ENCODE measurements around the gene LIMS2.

LIMS2 gene

GRCh38 chr2:127656569-127657231 is 18.6 kb downstream of the LIMS2 start:
- no peak for DNase-seq

- DNase-seq, result no peak
Measured at GRCh38 chr2:127655209-127656073, 19.9 kb downstream of the LIMS2 start.

DNA sequence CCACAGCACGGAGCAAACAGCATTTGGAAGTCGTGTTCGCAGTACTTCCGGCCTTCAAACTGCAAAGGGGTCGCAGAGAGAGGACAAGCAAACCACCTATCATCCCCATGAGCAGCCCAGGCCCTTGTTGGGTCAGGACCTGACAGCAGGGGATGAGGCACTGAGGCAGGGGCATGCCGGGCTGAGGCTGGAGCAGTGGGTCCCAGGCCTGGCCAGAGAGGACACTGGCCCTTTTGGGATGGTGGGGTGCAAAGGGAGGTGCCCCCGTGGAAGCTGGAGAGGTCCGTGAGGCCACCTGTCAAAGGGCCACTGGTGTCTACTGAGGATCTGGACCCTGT is 20.5 kb downstream of the LIMS2 start:
- DNase-seq, result no peak

DNA sequence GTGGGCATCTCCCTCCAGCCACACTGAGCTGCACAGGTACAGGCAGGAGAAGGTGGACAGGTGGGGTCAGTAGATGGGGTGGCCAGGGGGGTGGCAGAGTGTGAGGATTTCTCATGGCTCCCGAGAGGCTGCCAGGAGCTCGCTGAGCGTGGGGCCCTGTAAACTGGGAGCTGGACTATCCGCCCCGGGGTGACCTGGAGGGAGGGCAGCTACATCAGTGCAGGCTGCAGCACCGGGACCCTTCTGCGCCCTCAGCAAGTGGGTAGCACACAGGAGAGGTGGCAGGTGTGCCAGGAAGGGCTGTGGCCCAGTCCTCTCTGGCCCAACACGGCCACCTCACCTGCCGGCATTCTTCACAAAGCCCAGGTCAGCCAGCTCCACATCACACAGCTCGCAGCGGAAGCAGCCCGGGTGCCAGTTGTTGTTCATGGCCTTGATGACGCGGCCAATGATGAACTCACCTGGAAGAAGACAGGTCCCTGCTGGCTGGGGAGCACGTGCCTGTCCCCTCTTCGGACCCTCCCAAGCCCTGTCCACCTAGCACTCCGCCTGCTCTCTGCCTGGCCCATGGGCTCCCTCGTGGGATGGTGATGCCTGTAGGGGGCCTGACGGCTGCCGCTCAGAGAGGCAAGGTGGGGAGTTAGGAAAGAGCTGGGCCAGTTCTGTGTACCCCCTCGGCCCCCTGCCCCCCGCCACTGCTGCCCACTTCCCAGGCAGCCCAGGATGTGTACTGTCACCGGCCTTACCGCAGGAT is 21.1 kb downstream of the LIMS2 start:
- no peak for DNase-seq

DNA sequence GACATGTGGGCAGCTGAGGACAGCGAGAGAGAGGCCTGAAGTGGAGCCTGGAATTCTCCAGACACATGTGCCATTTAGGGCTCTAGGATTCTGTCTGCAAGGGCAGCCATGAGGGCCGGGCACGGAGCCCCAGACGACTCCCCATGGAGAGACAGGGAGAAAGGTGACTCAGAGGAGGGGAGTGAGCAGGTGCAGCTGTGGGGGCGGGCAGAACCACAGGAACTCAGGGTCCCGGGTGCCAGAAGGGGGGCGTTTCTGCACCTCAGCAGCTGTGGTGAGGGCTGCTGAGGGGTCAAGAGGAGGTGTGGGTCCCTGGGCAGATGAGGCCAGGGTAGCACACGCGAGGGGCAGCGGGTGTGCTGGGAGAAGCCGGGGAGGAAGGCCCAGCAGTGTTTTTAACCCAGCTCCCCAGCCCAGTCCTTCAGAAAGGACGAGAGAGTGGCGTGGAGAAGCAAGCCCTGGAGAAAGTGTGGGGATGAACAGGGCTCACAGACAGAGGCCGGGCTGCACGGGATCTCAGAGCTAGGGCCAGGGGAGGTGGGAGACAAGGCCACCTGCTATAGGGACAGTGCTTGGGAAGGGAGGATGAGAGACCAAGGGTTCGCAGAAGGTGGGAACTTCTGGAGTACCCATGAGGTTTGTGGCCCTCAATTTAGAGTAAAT is 21.8 kb downstream of the LIMS2 start:
- no peak for DNase-seq

GRCh38 chr2:127652786-127653357 is 22.5 kb downstream of the LIMS2 start:
- DNase-seq, result no peak

DNA sequence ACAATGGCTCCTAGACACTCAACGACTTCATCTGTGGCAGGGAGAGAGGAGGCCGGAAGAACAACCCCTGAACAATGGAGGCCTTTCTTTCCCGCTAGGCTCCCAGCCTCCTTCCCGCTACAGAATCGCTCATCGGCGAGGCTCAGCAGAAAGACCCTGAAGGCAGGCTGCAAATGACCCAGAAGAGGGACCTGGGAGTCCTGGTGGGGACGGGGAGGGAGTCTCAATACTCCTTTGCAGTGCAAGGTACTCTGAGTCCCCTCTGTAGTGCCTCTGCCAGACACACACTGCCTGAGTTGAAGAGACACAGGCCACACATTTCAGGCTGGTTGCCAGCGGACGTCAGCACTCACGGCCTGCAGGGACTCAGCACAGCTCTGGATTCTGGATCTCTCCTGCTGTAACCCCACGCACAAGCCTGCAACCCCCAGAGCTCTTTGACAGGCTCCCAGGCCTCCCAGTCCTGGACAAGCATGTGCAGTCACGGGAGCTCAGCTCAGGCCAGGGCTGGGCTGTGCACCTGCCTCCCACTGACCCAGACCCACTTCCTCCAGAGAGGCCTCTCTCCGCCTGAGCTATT is 23.3 kb downstream of the LIMS2 start:
- DNase-seq, result no peak

DNA sequence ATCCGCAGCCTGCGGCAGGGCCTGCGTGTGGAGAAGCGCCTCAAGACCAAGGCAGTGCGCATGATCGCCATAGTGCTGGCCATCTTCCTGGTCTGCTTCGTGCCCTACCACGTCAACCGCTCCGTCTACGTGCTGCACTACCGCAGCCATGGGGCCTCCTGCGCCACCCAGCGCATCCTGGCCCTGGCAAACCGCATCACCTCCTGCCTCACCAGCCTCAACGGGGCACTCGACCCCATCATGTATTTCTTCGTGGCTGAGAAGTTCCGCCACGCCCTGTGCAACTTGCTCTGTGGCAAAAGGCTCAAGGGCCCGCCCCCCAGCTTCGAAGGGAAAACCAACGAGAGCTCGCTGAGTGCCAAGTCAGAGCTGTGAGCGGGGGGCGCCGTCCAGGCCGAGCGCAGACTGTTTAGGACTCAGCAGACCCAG is 23.9 kb downstream of the LIMS2 start:
- no peak for DNase-seq

DNA sequence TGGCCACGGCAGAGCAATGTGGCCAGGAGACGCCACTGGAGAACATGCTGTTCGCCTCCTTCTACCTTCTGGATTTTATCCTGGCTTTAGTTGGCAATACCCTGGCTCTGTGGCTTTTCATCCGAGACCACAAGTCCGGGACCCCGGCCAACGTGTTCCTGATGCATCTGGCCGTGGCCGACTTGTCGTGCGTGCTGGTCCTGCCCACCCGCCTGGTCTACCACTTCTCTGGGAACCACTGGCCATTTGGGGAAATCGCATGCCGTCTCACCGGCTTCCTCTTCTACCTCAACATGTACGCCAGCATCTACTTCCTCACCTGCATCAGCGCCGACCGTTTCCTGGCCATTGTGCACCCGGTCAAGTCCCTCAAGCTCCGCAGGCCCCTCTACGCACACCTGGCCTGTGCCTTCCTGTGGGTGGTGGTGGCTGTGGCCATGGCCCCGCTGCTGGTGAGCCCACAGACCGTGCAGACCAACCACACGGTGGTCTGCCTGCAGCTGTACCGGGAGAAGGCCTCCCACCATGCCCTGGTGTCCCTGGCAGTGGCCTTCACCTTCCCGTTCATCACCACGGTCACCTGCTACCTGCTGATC is 24.4 kb downstream of the LIMS2 start:
- DNase-seq, result no peak

GRCh38 chr2:127650041-127650784 is 25.1 kb downstream of the LIMS2 start:
- DNase-seq, result no peak

DNA sequence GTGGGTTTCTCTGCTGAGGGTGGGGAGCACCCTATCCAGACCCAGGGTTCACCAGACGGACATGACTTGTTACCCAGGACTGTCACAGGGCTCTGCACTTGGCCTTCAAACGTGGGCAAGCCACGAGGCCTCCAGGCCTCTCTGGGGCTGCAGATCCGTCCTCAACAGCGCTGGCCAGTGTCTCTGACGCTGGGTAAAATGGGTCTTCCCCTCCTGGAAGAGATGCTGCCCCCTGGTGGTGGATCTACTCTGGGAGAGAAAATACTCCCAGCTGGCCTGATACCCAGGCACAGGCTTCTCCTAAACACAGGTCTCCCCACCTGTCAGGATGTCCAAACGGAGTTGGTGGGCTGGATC is 25.7 kb downstream of the LIMS2 start:
- DNase-seq, result peak; percentile 90

- DNase-seq, result no peak
Measured at GRCh38 chr2:127649100-127649611, 26.2 kb downstream of the LIMS2 start.

- DNase-seq, result no peak
Measured at GRCh38 chr2:127648321-127648720, 27.0 kb downstream of the LIMS2 start.

- no peak for DNase-seq
Measured at GRCh38 chr2:127647242-127648190, 27.8 kb downstream of the LIMS2 start.

DNA sequence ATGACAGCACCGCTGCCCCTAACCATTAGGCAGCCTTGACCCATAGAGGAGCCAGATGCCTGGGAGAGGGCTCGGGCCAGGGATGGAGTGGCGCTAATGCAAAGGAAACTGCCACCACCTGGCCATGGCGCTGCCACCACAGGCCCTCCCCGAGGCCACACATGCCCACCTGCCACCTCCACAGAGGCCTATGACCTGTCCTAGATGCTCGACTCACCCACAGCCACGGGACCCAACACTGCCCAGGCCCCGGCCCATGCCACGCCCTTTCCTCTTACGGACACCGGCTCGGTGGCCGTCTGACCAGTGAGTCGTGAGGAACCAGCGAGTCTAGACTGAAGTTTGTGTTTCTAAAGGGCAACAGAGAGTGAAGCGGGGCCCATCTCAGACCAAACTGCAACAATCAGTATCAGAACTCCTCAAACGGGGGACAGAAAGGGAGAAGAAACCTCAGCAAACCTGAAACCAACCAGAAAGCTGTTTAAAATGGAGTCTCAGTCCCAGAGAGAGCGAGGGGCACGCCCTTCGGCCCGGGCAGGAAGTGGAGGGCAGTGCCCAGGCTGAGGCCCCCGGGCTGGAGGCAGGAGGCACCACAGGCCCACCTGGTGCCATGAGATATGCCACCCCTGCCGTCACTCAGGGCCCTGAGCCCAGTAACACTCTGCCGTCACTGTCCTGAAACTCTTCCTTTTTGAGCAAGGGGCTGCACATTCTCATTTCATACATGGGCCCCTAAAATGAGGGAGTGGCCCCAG is 28.7 kb downstream of the LIMS2 start:
- DNase-seq, result no peak

DNA sequence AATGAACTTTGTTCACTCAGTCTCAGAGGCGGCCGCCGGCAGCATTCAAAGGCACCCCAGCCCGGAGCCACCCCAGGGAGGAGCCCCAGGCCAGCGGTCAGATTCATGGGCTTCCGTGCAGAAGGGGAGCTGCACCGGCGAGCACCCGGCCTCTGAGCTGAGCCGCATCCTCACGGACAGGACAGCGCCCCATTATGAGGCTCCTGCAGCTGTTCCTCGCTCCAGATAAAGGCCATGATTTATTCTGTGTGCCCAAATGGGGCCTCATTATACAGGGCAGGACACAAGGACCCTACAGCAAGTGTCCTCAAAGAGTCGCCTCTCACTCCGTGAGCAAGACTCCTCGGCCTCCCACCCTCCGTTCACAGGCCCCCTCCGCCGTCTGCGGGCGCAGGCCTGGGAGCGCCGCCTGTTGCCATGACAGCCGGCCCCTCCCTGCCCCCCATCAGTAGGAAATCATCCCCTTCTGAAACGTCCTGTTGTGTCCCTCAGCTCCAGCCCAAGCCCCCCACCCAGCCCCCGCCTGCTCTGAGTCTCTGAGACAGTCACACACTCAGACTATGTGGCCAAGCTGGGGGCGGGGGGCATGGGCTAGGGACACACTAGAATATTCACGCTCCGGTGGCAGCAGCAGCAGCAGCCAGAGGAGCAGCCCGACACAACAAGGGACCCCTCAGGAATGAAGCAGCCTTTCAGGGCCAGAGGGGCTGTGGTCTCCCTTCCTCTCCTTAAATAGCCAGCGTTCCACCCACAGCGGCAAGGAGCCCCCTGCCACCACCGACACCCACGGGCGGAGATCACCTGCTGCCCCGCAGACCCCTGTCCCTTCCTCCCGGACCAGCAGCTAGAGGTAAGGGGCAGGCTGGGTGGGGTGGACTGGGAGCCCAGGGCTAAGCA is 29.7 kb downstream of the LIMS2 start, which contains the start of gene GPR17:
GPR17 (plus strand) TSS at position 759 of the 897 bp plus-strand sequence. CDS start 4,583 bp downstream, outside the sequence.
- DNase-seq, result no peak

- no peak for DNase-seq
Measured at GRCh38 chr2:127645026-127645394, 30.3 kb downstream of the LIMS2 start.

All from activated CD4-positive, alpha-beta T cell treated with anti-CD3 and anti-CD28 coated beads, Interleukin-2, amount 50 U/mL, for 1 hour (primary cell).